Hematopoietic multipotent progenitor cell treated with erythropoietin and hydrocortisone succinate and interleukin-3 and kit ligand, for 15 days (in vitro differentiated cells): ENCODE results near the gene TMED1.

ENCODE experiments used
- DNase-seq: peaks from one replicate; pipeline ENCODE4 v3.0.0-alpha.2; 2015; ENCODE audit warnings: low spot score

The TMED1 gene

GRCh38 chr19:10831987-10832938, 3.7 kb downstream of the TMED1 start:
- DNase-seq = no peak

- DNase-seq = no peak
Observed at GRCh38 chr19:10830931-10831779, 4.9 kb downstream of the TMED1 start.

GRCh38 chr19:10830370-10830769, 5.6 kb downstream of the TMED1 start:
- DNase-seq = no peak

- no peak for DNase-seq
Observed at GRCh38 chr19:10829967-10830366, 6.0 kb downstream of the TMED1 start.

GRCh38 chr19:10828981-10829821, 6.8 kb downstream of the TMED1 start:
- no peak for DNase-seq

- no peak for DNase-seq
Observed at GRCh38 chr19:10826846-10827245, 9.2 kb downstream of the TMED1 start.

GRCh38 chr19:10826231-10826630, 9.8 kb downstream of the TMED1 start:
- DNase-seq = peak; percentile 26

GRCh38 chr19:10823690-10824089, 12.3 kb downstream of the TMED1 start:
- DNase-seq = no peak

GRCh38 chr19:10820173-10820572, 15.8 kb downstream of the TMED1 start:
- DNase-seq = peak; percentile 47

- no peak for DNase-seq
Observed at GRCh38 chr19:10819124-10820060, 16.6 kb downstream of the TMED1 start.

- no peak for DNase-seq
Observed at GRCh38 chr19:10818301-10819123, 17.5 kb downstream of the TMED1 start.

GRCh38 chr19:10817291-10818038, 18.5 kb downstream of the TMED1 start:
- no peak for DNase-seq

- no peak for DNase-seq
Observed at GRCh38 chr19:10816691-10817090, 19.3 kb downstream of the TMED1 start.

- no peak for DNase-seq
Observed at GRCh38 chr19:10815969-10816644, 19.9 kb downstream of the TMED1 start.

- no peak for DNase-seq
Observed at GRCh38 chr19:10815007-10815536, 20.9 kb downstream of the TMED1 start.

- peak; percentile 77 for DNase-seq
Observed at GRCh38 chr19:10812902-10813404, 23.1 kb downstream of the TMED1 start.

GRCh38 chr19:10812196-10812595, 23.8 kb downstream of the TMED1 start:
- peak; percentile 43 for DNase-seq
